HG03175 (cell line): ENCODE results near the gene BTBD2.
"Not testable (repeated sequence)": the region's sequence is repeated elsewhere in the genome, so short reads cannot be mapped to it uniquely, and the experiment has no call there.

Source experiments
- ATAC-seq: cut with Tn5 transposase; IDR thresholded peaks from one replicate; pipeline ENCODE4 v1.9.1; 2021; ENCODE audit warnings: mild to moderate bottlenecking, moderate library complexity; ENCODE audit not compliant: unreplicated experiment

BTBD2 gene

DNA sequence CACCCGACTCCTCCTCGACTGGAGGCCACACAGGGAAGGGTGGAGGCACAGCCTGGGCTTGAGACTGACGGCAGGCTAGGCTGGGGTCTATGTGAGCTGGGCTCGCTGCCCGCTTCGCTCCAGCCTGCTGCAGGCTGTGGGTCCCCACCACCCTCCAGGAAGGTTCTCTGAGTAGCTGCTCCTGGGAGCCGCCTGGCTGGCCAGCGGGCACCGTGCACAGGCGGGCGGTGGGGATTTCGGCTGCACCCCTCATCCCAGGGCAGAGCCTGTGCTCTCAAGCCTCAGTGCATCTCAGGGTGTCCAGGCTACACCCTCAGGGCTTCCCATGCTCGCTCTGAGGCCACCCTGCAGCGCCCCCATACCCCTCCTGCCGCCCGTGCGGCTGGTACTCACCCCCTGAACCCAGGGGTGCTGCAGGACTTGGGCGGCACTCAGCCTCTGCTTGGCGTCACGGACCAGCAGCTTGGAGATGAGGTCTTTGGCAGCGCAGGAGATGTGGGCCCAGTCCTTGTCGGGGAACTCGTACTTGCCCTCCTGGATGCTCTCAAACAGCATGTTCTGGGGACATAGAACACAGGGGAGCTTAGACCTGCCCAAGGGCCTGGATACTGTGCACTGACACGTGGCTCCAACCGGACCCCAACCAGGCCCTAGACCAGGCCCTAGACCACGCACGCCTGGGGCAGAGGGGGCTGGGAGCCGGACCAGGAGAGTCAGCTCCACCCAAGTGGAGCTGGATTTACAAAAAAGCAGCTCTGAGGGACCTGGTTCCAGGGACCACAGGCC, 25.3 kb upstream of the BTBD2 start:
- ATAC-seq, result no peak

DNA sequence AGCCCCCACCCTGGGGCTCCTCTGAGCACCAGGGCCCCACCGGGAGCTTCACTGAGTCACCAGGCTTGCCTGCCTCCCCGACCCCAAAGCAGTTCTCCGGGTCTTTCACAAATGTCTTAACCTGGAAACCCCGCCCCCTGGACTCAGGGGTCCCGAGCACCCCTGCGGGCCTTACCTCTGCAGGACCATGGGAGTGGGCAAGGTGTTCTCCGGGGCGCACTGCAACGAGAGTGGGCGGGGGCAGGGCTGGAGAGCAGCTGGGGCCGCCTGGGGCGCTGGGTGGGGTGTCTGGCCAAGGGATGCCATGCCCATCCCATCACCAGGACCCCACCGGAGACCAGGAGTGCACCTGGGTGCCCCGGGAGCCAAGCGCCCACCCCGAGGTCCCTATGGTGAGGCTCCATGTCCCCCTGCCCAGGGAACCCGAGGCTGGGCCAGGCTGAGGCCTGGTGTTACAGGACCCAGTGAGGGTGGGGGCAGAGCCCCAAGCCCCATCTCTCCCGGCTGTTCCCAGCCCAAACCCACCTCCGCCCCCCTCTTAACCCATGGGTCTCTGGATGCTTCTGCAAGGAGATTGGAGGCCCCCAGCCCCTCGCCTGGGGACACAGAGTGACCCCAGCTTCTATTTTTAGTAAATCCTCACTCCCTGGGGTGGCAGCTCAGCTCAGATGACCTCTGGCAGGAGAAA, 24.6 kb upstream of the BTBD2 start:
- no peak for ATAC-seq

DNA sequence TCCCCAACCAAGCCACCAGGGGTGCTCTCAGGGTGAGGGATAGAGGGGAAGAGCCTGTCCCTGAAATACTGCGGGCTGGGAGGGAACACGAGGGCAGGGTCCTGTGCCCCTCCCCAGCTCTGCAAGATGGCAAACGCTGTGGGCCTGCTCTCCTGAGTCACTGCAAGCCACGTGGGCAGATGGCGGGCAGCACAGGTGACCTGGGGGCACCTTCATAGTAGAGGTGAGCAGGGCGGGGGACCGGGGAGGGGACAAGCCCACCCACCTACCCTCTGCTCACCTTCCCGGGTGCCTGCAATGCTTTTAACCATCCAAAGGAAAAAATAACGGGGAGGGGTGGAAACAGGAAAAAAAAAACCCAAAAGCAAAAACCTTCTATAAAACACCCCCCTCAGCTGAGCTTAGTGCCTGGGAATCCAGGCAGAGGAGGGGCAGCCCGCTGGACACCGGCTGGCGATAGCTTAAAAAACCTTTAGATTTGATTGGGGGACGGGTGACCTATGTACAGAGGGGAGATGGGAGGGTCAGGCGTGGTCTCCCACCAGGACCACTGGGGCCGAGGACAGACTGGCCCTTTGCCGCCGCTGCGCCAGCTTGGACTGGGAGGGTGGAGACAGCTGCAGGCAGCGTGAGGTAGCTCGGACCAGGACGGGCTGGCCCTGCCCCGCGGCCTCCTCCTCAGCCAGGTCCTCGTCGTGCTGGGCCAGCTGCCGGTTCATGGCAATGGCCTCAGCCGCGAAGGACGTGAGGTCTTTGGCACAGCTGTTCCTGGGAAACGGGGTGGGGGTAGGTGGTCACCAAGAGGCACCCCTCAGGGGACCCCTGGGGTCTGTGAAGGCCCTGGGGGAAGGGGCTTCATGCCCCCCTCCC, 23.8 kb upstream of the BTBD2 start:
- no peak for ATAC-seq

DNA sequence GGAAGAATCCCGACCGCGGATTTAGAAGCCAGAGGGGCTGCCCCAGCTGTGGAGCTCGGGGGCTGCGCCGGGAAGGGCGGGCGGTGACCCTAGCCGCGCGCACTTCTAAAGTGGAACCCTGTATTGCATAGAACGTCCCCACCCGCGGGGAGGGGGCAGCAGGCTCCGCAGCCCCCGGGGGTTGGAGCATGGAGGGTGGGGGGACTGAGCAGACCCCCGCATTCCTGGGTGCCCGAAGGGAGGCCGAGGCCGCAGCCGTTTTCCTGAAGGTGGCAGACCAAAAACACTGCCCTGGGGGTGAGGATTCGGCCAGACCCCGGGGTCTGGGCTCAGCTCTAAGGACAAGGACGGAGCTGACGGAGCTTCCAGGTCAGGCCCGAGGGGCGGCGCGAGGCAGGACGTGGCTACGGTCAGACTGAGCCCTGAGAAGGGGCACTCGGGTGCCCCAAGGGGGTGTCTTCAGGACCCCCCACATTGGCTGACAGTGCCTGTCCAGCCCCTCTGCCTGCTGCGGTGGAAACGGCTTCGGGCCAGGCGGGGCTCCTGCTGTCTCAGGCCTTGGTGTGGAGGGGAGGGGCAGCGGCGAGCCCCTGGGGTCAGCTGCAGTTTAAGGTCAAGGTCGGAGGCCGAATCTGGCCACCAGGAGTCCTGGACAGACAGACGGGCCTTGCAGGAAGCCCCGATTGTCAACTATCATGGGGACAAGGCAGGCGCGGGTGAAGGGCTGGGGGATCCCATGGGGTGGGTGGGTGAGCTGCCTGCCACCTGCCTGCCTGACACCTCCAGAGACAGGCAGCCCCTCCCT, 23.0 kb upstream of the BTBD2 start:
- ATAC-seq, result no peak

DNA sequence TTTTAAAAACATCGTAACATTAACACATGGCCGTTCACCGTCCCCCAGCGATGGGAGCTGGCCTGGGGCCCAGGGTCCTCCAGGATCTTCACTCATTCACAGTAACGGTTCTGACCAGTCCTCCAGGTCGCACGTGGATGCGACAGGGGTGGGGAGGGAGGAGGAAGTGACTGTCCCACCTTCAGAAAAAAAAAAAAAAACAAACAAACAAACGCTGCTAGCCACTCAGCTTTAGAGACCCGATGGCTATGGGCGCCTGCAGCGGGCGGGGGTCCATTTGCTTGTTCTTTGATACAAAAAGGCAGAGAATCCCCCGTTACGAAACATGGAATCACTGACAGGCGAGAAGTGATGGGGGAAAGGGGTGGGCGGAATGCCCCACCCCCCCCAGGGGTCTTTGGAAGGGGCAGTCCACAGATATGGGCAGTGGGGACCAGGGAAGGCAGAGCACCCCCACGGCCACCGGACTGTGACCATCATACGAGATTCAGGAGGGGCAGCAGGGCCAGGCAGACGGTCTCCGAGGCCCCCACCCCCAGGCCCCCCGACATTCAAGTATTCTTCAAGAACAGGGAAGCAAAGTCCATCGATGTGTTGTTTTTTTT, 22.2 kb upstream of the BTBD2 start:
- no peak for ATAC-seq

DNA sequence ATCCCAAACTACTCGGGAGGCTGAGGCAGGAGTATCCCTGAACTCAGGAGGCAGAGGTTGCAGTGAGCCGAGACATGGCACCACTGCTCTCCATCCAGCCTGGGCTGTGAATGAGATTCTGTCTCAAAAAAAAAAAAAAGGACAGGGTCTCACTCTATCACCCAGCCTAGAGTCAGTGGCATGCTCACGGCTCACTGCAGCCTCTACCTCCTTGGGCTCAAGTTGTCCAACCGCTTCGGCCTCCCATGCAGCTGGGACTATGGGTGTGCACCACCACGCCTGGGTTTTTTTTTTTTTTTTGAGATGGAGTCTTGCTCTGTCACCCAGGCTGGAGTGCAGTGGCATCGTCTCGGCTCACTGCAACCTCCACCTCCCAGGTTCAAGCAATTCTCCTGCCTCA, 20.9 kb upstream of the BTBD2 start:
- no peak for ATAC-seq

DNA sequence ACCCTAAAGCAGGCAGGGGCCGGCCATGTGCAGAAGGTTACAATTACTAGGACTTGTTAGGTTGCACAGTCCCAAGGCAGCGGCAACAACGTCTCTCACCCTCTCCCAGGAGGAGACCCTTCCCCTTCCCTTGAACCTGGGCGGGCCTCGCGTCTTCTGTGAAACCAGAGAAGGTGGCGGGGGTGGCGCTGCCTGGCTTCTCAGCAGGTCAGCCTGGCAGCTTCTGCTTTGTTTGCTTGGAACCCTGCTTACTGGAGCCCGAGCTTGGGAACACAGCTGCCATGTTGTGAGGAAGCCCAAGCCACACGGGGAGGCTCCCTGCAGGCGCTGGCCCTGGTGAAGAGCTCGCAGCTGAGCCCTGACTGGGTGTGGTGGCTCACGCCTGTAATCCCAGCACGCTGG, 20.1 kb upstream of the BTBD2 start:
- ATAC-seq, result no peak

DNA sequence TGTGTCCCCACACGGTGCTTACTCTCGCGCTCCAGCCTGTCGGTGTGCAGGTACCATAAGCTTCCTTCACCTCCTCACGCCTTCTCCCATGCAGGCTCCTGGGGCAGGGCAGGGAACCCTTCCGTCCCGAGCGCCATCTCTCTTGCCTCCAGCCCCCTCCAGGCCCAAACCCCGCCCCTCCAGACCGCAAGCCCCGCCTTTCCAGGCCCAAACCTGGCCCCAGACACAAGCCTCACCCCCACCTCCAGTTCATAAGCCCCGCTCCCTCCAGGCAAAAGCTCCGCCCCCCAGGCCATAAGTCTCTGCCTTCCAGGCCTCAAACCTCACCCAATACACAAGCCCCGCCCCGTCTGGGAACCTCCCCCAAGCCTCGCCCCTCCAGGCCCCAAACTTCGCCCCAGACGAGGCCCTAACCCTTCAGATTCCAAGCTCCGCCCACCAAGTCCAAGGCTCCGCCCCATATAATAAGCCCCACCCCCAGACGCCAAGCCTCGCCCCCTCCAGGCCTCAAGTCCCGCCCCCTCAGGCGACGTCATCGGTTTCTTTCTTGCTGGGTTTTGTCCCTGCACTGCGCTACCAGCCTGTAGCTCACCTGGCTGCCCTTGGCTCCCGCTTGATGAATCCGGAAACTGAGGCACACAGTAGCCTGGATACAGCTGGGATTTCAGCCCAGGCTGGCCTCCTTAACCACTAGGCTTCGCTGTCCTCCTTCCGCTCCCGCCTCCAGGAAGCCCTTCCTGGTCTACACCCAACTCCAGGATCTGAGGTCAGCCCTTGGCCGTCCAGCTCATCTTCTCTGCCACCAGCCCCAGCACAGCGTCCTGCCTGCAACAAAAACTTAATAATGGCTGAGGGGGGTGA, 19.4 kb upstream of the BTBD2 start:
- no peak for ATAC-seq

DNA sequence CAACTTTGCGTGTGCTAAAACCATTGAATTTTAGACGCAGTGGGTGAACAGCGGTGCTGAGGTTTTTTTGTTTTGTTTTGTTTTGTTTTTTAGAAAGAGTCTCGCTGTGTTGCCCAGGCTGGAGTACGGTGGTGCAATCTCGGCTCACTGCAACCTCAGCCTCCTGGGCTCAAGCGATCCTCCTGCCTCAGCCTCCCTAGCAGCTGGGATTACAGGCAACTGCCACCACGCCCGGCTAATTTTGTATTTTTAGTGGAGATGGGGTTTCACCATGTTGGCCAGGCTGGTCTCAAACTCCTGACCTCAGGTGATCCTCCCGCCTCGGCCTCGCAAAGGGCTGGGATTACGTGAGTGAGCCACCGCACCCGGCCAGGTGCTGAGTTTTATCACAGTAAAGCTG, 18.7 kb upstream of the BTBD2 start:
- ATAC-seq, result not testable (repeated sequence)

DNA sequence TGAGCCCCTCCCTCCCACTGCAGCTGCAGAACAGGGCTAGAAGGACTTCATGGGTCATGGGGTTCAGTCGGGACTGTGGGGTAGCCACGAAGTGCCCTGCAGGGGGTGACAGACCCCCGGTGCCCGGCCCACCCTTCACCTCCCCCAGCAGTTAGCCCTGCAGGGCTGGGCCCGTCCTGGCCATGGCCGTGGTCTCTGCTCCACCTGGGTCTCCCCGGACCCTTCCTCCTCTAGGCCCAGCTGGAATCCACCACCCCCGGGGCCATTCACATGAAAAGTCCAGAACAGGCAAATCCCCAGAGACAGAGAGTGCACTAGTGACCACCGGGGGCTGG, 18.3 kb upstream of the BTBD2 start:
- ATAC-seq, result no peak

DNA sequence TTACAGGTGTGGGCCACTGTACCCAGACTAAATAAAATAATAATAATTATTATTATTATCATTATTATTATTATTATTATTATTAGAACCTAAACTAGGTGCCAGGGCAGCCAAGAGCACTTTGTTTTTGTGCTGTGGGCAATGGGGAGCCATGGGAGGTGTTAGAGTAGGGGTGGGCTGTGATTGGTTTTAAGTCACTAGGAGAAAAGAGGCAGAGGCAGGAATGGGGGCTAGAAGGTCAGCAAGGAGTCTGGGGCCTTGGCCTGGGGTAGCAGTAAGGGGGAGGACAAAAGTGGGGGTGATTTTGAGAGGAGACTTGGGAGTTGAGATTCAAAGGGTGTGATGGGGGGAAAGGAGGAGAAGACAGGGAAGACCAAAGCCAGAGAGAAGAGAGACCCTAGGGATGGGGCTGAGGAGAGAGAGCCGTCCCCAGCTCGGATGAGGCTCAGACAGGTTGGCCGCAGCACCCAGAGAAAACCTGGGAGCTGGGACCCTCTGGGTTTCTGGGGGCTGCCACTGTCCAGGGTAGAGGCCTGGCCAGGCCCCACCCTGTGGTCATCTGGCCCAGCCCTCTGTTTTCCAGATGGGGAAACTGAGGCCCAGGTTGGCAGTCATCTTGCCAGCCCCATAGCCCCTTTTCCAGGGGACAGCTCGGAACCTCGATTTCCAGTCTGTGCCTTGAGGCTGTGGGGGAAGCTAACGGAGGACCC, 17.8 kb upstream of the BTBD2 start:
- ATAC-seq, result no peak

DNA sequence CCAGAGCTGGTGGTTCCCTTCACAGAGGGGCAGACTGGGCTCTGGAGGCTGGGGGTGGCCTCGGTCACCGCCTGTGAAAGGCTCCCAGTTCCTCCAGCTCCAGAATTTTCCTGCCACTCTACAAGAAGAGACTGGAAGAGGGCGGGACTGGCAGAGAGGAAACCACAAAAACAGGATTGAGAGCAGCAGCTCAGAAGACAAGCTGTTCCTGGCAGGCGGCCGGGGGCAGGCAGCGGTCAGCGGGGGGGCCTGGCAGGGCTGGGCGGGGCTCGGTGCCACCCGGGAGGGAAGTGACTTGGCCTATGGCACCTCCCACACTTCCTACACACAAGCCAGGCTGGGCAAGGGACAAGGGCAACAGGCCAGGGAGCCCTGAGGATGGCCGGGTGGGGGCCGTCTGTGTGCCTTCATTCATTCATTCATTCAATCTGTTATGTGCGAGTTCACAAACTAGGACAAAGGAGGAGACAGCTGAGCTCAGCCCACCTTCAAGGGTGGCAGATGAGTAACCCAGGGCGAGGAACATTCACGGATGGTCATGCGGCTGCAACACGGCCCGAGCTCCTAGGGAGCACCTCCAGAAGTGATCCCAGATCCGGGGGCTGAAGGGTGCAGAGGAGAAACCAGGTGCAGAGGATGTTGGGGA, 16.9 kb upstream of the BTBD2 start:
- no peak for ATAC-seq

DNA sequence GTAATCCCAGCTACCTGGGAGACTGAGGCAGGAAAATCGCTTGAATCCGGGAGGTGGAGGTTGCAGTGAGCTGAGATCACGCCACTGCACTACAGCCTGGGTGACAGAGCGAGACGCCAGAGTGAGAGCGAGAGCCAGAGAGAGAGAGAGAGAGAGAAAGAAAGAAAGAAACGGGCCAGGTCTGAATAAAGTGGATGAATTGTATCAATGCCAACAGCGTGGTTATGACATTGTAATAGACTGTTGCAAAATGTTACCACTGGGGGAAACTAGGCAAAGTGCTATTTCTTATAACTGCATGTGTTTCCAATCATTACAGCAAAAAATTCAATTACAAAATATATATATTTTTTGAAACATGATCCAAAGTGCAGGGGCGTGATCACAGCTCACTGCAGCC, 11.8 kb upstream of the BTBD2 start:
- no peak for ATAC-seq

DNA sequence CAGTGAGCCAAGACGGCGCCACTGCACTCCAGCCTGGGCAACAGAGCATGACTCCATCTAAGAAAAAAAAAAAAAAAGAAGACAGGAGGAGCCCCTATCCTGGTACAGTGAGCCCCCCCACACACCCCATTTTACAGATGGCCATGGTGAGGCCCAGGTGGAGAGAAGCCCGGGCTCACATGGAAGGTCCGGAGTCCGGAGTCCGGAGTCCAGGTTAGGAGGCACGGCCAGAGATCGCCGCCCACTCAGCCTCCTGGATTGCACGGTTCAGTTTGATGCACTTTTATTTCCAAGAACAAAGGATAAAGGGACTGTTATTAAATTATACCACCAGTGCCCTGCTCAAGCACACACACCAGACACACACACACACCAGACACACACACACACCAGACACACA, 11.3 kb upstream of the BTBD2 start:
- ATAC-seq, result no peak

DNA sequence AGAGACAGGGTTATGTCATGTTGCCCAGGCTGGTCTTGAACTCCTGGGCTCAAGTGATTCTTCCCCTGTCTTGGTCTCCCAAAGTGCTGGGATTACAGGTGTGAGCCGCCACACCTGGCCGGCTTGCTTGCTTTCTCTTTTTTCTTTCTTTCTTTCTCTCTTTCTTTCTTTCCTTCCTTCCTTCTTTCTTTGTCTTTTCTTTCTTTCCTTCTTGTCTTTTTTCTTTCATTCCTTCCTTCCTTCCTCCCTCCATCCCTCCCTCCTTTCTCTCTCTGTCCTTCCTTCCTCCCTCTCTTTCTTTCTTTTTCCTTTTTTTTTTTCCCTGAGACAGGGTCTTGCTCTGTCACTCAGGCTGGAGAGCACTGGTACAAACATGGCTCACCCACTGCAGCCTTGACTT, 6.8 kb upstream of the BTBD2 start:
- no peak for ATAC-seq

DNA sequence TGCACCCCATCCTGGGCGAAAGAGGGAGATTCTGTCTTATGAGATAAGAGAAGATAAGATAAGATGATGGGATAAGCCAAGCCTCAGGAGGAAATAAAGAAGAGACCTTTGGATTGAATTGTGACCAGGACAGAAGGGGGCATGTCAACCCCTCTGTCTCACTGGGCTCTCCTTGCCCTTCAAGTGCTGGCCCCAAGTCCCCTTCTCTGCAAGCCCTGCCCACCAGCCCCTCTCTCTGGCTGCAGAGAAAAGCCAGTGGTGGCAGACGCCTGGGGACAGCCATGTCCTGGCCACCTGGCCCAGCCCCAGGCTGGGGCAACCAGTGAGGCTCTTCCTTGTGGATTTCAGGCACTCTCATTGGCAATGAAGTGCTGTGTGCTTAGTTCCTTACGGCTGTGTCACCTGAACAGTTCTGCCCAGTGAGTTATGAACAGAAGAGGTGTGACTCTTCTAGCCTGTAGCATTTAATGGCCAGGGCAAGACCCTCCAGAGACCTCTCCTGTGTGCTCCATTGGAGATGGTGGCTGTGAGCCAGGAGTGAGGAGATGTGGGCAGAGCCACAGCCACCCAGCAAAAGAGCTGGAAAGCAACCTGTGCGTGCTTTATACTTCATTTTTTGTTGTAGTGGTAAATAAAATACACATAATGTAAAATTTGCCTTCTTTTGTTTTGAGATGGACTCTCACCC, 6.1 kb upstream of the BTBD2 start:
- no peak for ATAC-seq

DNA sequence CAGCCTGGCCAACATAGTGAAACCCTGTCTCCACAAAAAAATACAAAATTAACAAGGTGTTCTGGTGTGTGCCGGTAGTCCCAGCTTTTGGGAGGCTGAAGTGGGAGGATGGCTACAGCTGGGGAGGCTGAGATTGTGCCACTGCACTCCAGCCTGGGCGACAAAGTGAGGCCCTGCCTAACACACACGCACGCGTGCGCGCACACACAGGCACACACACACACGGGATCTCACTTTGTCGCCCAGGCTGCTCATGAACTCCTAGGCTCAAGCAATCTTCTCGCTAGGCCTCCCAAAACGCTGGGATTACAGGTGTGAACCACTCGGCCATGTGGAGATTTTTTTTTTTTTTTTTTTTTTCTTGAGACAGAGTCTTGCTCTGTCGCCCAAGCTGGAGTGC, 3.2 kb upstream of the BTBD2 start:
- ATAC-seq, result no peak
